B cell (primary cell): ENCODE data around the gene SERPINA9. TPM values are rescaled to one million over a fixed set of nuclear protein-coding genes. Genes with fewer than 3 reads are reported as not detected.

Source experiments
- ATAC-seq: fragments of 200-7000 bp; cut with Tn5 transposase; one replicate; pipeline ENCODE4 v1.10.0; 2021; ENCODE audit warnings: low read depth, mild to moderate bottlenecking, moderate number of reproducible peaks, moderate library complexity
- CTCF ChIA-PET: fragments of 350-600 bp; sonication (Branson Sonifier 250); formaldehyde crosslinking; loops from one replicate; lab custom pipeline; 2021; ENCODE audit warnings: antibody characterized with exemption, inconsistent platforms; lab: Charles Lee
- POLR2A ChIA-PET: fragments of 350-600 bp; sonication (Branson Sonifier 250); formaldehyde crosslinking; loops from one replicate; lab custom pipeline; 2021; ENCODE audit warnings: antibody characterized with exemption; lab: Charles Lee
- DNase-seq: peaks from one replicate; pipeline ENCODE4 v3.0.0; 2013
- H2AFZ ChIP-seq: 2 replicates; pipeline ENCODE4 v1.6.1; 2012; ENCODE audit warnings: mild to moderate bottlenecking, low read depth, low read length; ENCODE audit not compliant: insufficient read depth, poor library complexity, severe bottlenecking
- H3K27ac ChIP-seq, 2 donors: 1 replicate in 1 of 2; 2 replicates in 1 of 2; pipeline ENCODE4 v1.5.1; 2012 to 2013; ENCODE audit warnings: low read length in 2 of 2, mild to moderate bottlenecking in 2 of 2, moderate library complexity in 1 of 2
- H3K27me3 ChIP-seq, 4 experiments: fragments of 200-600 bp in 1 of 4; sonication (generic) in 1 of 4; replicated peaks in 1 of 4; 1 replicate in 2 of 4; 2 replicates in 2 of 4; pipeline versions ENCODE4 v1.6.1 to v1.7.0; 2013 to 2016; ENCODE audit warnings: low read length in 3 of 4, mild to moderate bottlenecking in 2 of 4, mixed read lengths in 1 of 4, moderate library complexity in 1 of 4; ENCODE audit not compliant: insufficient read depth in 4 of 4, control insufficient read depth in 3 of 4; ENCODE audit errors: control extremely low read depth in 1 of 4
- H3K36me3 ChIP-seq, 2 experiments: replicated peaks in 1 of 2; 1 replicate in 1 of 2; 2 replicates in 1 of 2; pipeline versions ENCODE4 v1.6.1 to v1.7.1; 2013; ENCODE audit warnings: low read length in 1 of 2; ENCODE audit not compliant: insufficient read depth in 2 of 2, control insufficient read depth in 1 of 2; ENCODE audit errors: control extremely low read depth in 1 of 2, extremely low read depth in 1 of 2
- H3K4me1 ChIP-seq, 2 donors: fragments of 200-600 bp in 1 of 2; sonication (generic) in 1 of 2; 1 replicate in 1 of 2; 2 replicates in 1 of 2; pipeline versions ENCODE4 v1.5.1 to v1.6.1; 2013 to 2017; ENCODE audit warnings: low read length in 2 of 2; ENCODE audit not compliant: control insufficient read depth in 2 of 2, insufficient read depth in 2 of 2
- H3K4me2 ChIP-seq: replicated peaks from 2 replicates; pipeline ENCODE3; 2012; ENCODE audit warnings: mild to moderate bottlenecking, low read depth, low read length; ENCODE audit not compliant: poor library complexity, severe bottlenecking
- H3K4me3 ChIP-seq, 5 experiments: fragments of 200-600 bp in 1 of 5; sonication (generic) in 1 of 5; 1 replicate in 3 of 5; 2 replicates in 2 of 5; pipeline versions ENCODE4 v1.5.1 to v1.7.0; 2011 to 2016; ENCODE audit warnings: low read length in 4 of 5, mild to moderate bottlenecking in 4 of 5, low read depth in 2 of 5, control low read depth in 1 of 5, moderate library complexity in 1 of 5; ENCODE audit not compliant: insufficient read depth in 1 of 5; ENCODE audit errors: control extremely low read depth in 1 of 5, extremely low read depth in 1 of 5
- H3K79me2 ChIP-seq: fragments of 200-600 bp; sonication (generic); one replicate; pipeline ENCODE4 v1.6.0; 2016; ENCODE audit warnings: low read length; ENCODE audit not compliant: control insufficient read depth, insufficient read depth
- H3K9ac ChIP-seq: fragments of 200-600 bp; sonication (generic); 2 replicates; pipeline ENCODE4 v1.6.1; 2017; ENCODE audit warnings: mild to moderate bottlenecking, low read length, moderate library complexity
- H3K9me3 ChIP-seq, 3 donors: one replicate each; pipeline versions ENCODE4 v1.6.1 to v1.7.1; 2013; ENCODE audit warnings: low read length in 2 of 3; ENCODE audit not compliant: control insufficient read depth in 2 of 3, insufficient read depth in 1 of 3; ENCODE audit errors: control extremely low read depth in 1 of 3
- H4K20me1 ChIP-seq: 2 replicates; pipeline ENCODE4 v1.6.0; 2012; ENCODE audit warnings: mild to moderate bottlenecking, low read length; ENCODE audit not compliant: insufficient read depth, control insufficient read depth, poor library complexity, severe bottlenecking
- H3K27ac Mint-ChIP-seq: one replicate; pipeline ENCODE4 v1.8.0; 2021; ENCODE audit warnings: mixed read lengths
- H3K27me3 Mint-ChIP-seq: one replicate; pipeline ENCODE4 v1.8.0; 2021; ENCODE audit warnings: mixed read lengths
- H3K4me1 Mint-ChIP-seq: one replicate; pipeline ENCODE4 v1.8.0; 2021; ENCODE audit warnings: mixed read lengths
- H3K4me3 Mint-ChIP-seq: one replicate; pipeline ENCODE4 v1.8.0; 2021; ENCODE audit warnings: mixed read lengths
- H3K9me3 Mint-ChIP-seq: one replicate; pipeline ENCODE4 v1.8.0; 2022; ENCODE audit warnings: mixed read lengths; ENCODE audit not compliant: insufficient read depth
- CTCF ChIP-seq: fragments of 200-600 bp; IDR thresholded peaks from one replicate; pipeline ENCODE4 v1.8.0; 2022; ENCODE audit warnings: antibody characterized with exemption, mild to moderate bottlenecking
- EZH2 ChIP-seq: IDR thresholded peaks from 2 replicates; pipeline ENCODE4 v1.6.1; 2012; ENCODE audit warnings: borderline replicate concordance, low read depth, mild to moderate bottlenecking, moderate library complexity, low read length; ENCODE audit not compliant: insufficient read depth, poor library complexity, severe bottlenecking
- WGBS: methylation state at CpG from one replicate; pipeline ENCODE4 v1.1.5; 2013; ENCODE audit warnings: missing lambda C conversion rate; ENCODE audit not compliant: insufficient coverage; 5-methylcytosine and 5-hydroxymethylcytosine counted together
- intact Hi-C: fragments of 100-400 bp; cut with micrococcal nuclease; formaldehyde crosslinking; loops from one replicate; pipeline ENCODE4 v1.10.0; 2022
- polyA plus RNA-seq: library from polyadenylated mRNA; depleted of rRNA; stranded (reverse); fragments of >200 nt; gene quantifications from 2 replicates; pipeline ENCODE4 v1.2.3, GENCODE V29; 2012
- total RNA-seq, 2 donors: library from RNA; stranded (reverse); fragments of 120-200 nt in 1 of 2; gene quantifications; 1 replicate in 1 of 2; 2 replicates in 1 of 2; pipeline versions ENCODE4 v1.2.3 to v1.2.4, GENCODE V29; 2013 to 2022

SERPINA9 gene
- total and polyA plus RNA-seq, 2 donors (not counting 1 experiment from before 2014, with no cell fraction given), result 0.74 TPM; not detected in 1

- no peaks in the 10 kb centered on the region for H3K79me2 ChIP-seq
- H3K36me3 ChIP-seq, result no peaks in the 10 kb centered on the region
- Mint-ChIP-seq H3K4me3 (no peak overlapping the region), H3K9me3 (peaks cover 4% of the 10 kb centered on the region), H3K27ac (no peak overlapping the region), H3K27me3 (no peaks in the 10 kb centered on the region), H3K4me1 (peaks cover 5% of the 10 kb centered on the region)
- H3K4me1 ChIP-seq, result no peaks in the 10 kb centered on the region
- WGBS, result 80% methylated on average over 2 of the region's 5 CpGs
- no peak overlapping the region for H3K4me2 ChIP-seq
- peaks cover 0 to 23% (median 8%) of the 10 kb centered on the region in 3 donors for H3K9me3 ChIP-seq
- intact Hi-C loops, result no loop called here
- ChIA-PET CTCF (no interaction called here), POLR2A (no interaction called here)
- H4K20me1 ChIP-seq, result no peaks in the 10 kb centered on the region
- no peaks in the 10 kb centered on the region for H3K27me3 ChIP-seq
- no peak overlapping the region for H3K4me3 ChIP-seq
- H3K9ac ChIP-seq, result no peak overlapping the region
- H2AFZ ChIP-seq, result no peak overlapping the region
- no peak overlapping the region for H3K27ac ChIP-seq
- DNase-seq (no peak), ATAC-seq (no peak)
- TF ChIP-seq CTCF (no peak), EZH2 (no peak)
These were observed 11.7 kb downstream of the SERPINA9 start for GRCh38 chr14:94464290-94464689.

DNA sequence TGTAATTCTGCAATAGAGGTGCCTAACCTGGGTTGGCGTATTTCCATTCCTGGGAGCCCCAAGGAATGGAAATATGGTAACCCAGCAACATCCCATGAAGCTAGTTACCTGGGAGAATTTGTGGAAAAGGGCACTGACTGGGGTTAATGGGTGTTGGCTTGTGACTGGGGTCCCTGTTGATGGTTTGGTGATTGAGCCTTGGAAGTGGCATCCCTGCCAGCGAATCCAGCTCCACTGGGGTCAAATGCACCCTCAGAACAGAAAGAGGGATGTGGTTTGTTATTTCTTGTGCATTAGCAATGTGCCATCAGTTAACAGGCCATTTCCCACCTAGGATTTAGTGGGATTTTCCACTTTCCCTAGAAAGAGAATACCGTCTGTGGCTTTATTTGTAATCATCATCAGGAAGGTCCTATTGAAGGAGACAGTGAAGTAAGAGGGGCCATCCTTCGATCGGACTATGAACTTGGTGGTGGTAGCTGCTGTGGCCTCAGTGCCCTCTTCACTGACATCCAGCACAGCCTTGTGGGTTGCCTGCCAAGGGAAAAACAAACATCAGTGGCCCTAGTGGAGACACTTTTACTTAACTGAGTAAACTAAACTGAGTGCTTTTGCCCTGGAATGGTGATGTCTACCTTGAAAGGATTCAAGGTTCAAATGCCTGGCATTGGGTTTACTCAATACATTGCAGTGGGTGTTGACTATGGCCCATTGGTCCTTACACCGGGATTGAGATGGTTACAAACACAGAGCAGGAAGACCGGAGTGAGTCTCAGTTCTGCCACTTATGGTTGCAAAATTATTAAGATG is 13.0 kb downstream of the SERPINA9 start:
- no peaks in the 10 kb centered on the region for H3K4me1 ChIP-seq
- no peak for DNase-seq
- no peaks in the 10 kb centered on the region for H4K20me1 ChIP-seq
- no peaks in the 10 kb centered on the region for H3K36me3 ChIP-seq
- ChIA-PET POLR2A (no interaction called here), CTCF (no interaction called here)
- Mint-ChIP-seq H3K4me1 (peaks cover 4% of the 10 kb centered on the region), H3K9me3 (peaks cover 4% of the 10 kb centered on the region), H3K27me3 (no peaks in the 10 kb centered on the region), H3K27ac (no peak overlapping the region), H3K4me3 (no peak overlapping the region)
- no peak overlapping the region for H2AFZ ChIP-seq
- no peak overlapping the region for H3K27ac ChIP-seq
- no peak overlapping the region for H3K4me2 ChIP-seq
- no peaks in the 10 kb centered on the region for H3K27me3 ChIP-seq
- no peaks in the 10 kb centered on the region for H3K79me2 ChIP-seq
- TF ChIP-seq EZH2, result no peak
- no peak overlapping the region for H3K9ac ChIP-seq
- no peak overlapping the region for H3K4me3 ChIP-seq
- 92% methylated on average over 5 of the region's 7 CpGs for WGBS
- peaks cover 0 to 29% (median 8%) of the 10 kb centered on the region in 3 donors for H3K9me3 ChIP-seq
- no peak for ATAC-seq
- intact Hi-C loops, result no loop called here
